GM06990 (cell line): ENCODE results near the gene RNF17.

Source experiments
- DNase-seq: peaks from one replicate; pipeline ENCODE4 v3.0.0-alpha.2; 2011; ENCODE audit not compliant: insufficient read length; ENCODE audit errors: extremely low read depth
- H3K27me3 ChIP-seq: replicated peaks from 2 replicates; pipeline ENCODE4 v1.6.0; 2011; ENCODE audit warnings: low read length; ENCODE audit not compliant: control insufficient read depth, insufficient read depth
- H3K36me3 ChIP-seq: 2 replicates; pipeline ENCODE4 v1.5.1; 2011; ENCODE audit warnings: low read length; ENCODE audit not compliant: control insufficient read depth, insufficient read depth
- H3K4me3 ChIP-seq: replicated peaks from 2 replicates; pipeline ENCODE4 v1.5.1; 2011; ENCODE audit warnings: low read depth, mild to moderate bottlenecking, control low read depth, low read length
- CTCF ChIP-seq: IDR thresholded peaks from 2 replicates; pipeline ENCODE4 v1.5.1; 2011; ENCODE audit warnings: low read length, control low read depth, mild to moderate bottlenecking, inconsistent platforms; ENCODE audit not compliant: insufficient read depth, poor library complexity, severe bottlenecking

RNF17 gene

GRCh38 chr13:24741791-24742190 lies 22.2 kb upstream of the RNF17 start:
- H3K27me3 ChIP-seq, result peaks cover 4% of the 10 kb centered on the region
- no peak for DNase-seq
- H3K36me3 ChIP-seq, result no peaks in the 10 kb centered on the region
- H3K4me3 ChIP-seq, result no peak overlapping the region
- no peak for TF ChIP-seq CTCF

- Histone ChIP-seq H3K4me3 (no peak overlapping the region), H3K27me3 (peaks cover 4% of the 10 kb centered on the region), H3K36me3 (no peaks in the 10 kb centered on the region)
- no peak for DNase-seq
- TF ChIP-seq CTCF, result no peak
Observed at GRCh38 chr13:24742294-24742693, 21.7 kb upstream of the RNF17 start.

- H3K27me3 ChIP-seq, result peaks cover 4% of the 10 kb centered on the region
- no peak for DNase-seq
Observed at GRCh38 chr13:24742977-24743376, 21.0 kb upstream of the RNF17 start.

GRCh38 chr13:24744247-24744646 lies 19.7 kb upstream of the RNF17 start:
- Histone ChIP-seq H3K36me3 (no peaks in the 10 kb centered on the region), H3K4me3 (no peak overlapping the region), H3K27me3 (peaks cover 4% of the 10 kb centered on the region)
- no peak for DNase-seq
- no peak for TF ChIP-seq CTCF

More at GRCh38 chr13:24742977-24743376, 21.0 kb upstream of the RNF17 start:
- TF ChIP-seq CTCF, result no peak
- Histone ChIP-seq H3K36me3 (no peaks in the 10 kb centered on the region), H3K4me3 (no peak overlapping the region)

GRCh38 chr13:24745516-24745860 lies 18.5 kb upstream of the RNF17 start:
- no peaks in the 10 kb centered on the region for H3K36me3 ChIP-seq
- no peak overlapping the region for H3K4me3 ChIP-seq
- H3K27me3 ChIP-seq, result peaks cover 4% of the 10 kb centered on the region
- no peak for DNase-seq
- TF ChIP-seq CTCF, result no peak
